Upper lobe of left lung (tissue), 4 donors: ENCODE data around the gene ACVR2B.

Source experiments
- CTCF ChIP-seq, 6 experiments: fragments of 450-650 bp in 4 of 6; fragments of 200-600 bp in 2 of 6; sonication (generic) in 2 of 6; IDR thresholded peaks; one replicate each; pipeline ENCODE4 v1.5.1; 2016 to 2019; ENCODE audit warnings: antibody characterized with exemption in 6 of 6
- EP300 ChIP-seq, 4 donors: sonication (generic); formaldehyde crosslinking; IDR thresholded peaks; one replicate each; pipeline ENCODE4 v1.5.1; 2017; ENCODE audit warnings: antibody characterized with exemption in 4 of 4, control low read depth in 2 of 4
- POLR2A ChIP-seq, 4 donors: fragments of 450-650 bp; IDR thresholded peaks; one replicate each; pipeline ENCODE4 v1.5.1; 2016 to 2017; ENCODE audit warnings: antibody characterized with exemption in 4 of 4, mild to moderate bottlenecking in 2 of 4
- POLR2AphosphoS5 ChIP-seq, 2 donors: sonication (generic); formaldehyde crosslinking; IDR thresholded peaks; one replicate each; pipeline ENCODE4 v1.5.1; 2017; ENCODE audit warnings: antibody characterized with exemption in 2 of 2

- TF ChIP-seq CTCF (IDR thresholded peaks at IDR 0.05) (no peak), EP300 (IDR thresholded peaks at IDR 0.05) (no peak), POLR2A (IDR thresholded peaks at IDR 0.05) (no peak), POLR2AphosphoS5 (IDR thresholded peaks at IDR 0.05) (no peak)
These were observed 16.2 kb downstream of the ACVR2B start for GRCh38 chr3:38469852-38470251.
